HG02678 (cell line): ENCODE data around the gene XIAP.
A peak's percentile ranks its signal among the peaks of the same experiment; 100 is the strongest.
"Not testable (repeated sequence)": the region's sequence is repeated elsewhere in the genome, so short reads cannot be mapped to it uniquely, and the experiment has no call there.

ENCODE experiments used
- ATAC-seq: cut with Tn5 transposase; IDR thresholded peaks from one replicate; pipeline ENCODE4 v1.9.1; 2021; ENCODE audit warnings: mild to moderate bottlenecking, moderate library complexity; ENCODE audit not compliant: unreplicated experiment

Gene XIAP

GRCh38 chrX:123873956-123874355 is 14.1 kb downstream of the XIAP start:
- ATAC-seq, result no peak

GRCh38 chrX:123876177-123876576 is 16.3 kb downstream of the XIAP start:
- no peak for ATAC-seq

GRCh38 chrX:123876844-123877243 is 17.0 kb downstream of the XIAP start:
- no peak for ATAC-seq

GRCh38 chrX:123878252-123878721 is 18.4 kb downstream of the XIAP start:
- peak; percentile 85 for ATAC-seq

- ATAC-seq, result no peak
These were observed 21.5 kb downstream of the XIAP start for GRCh38 chrX:123881330-123881729.

GRCh38 chrX:123882391-123882790 is 22.5 kb downstream of the XIAP start:
- no peak for ATAC-seq

- ATAC-seq, result no peak
These were observed 25.1 kb downstream of the XIAP start for GRCh38 chrX:123884809-123885408.

GRCh38 chrX:123899701-123900100 is 39.8 kb downstream of the XIAP start:
- no peak for ATAC-seq

GRCh38 chrX:123903261-123903660 is 43.4 kb downstream of the XIAP start:
- ATAC-seq, result not testable (repeated sequence)

- no peak for ATAC-seq
These were observed 45.5 kb downstream of the XIAP start for GRCh38 chrX:123905332-123905731.

GRCh38 chrX:123906557-123907316 is 46.9 kb downstream of the XIAP start:
- no peak for ATAC-seq

GRCh38 chrX:123909523-123909922 is 49.7 kb downstream of the XIAP start:
- no peak for ATAC-seq

GRCh38 chrX:123917069-123917468 is 57.2 kb downstream of the XIAP start:
- ATAC-seq, result no peak

GRCh38 chrX:123918106-123918721 is 58.4 kb downstream of the XIAP start:
- ATAC-seq, result no peak

GRCh38 chrX:123920105-123920785 is 60.4 kb downstream of the XIAP start:
- ATAC-seq, result no peak

GRCh38 chrX:123923211-123923610 is 63.4 kb downstream of the XIAP start:
- ATAC-seq, result no peak

- ATAC-seq, result no peak
These were observed 64.3 kb downstream of the XIAP start for GRCh38 chrX:123924186-123924585.

GRCh38 chrX:123927845-123928244 is 68.0 kb downstream of the XIAP start:
- no peak for ATAC-seq

- ATAC-seq, result not testable (repeated sequence)
These were observed 72.2 kb downstream of the XIAP start for GRCh38 chrX:123932055-123932454.

- no peak for ATAC-seq
These were observed 83.2 kb downstream of the XIAP start for GRCh38 chrX:123943074-123943473.

GRCh38 chrX:123943488-123943887 is 83.6 kb downstream of the XIAP start:
- no peak for ATAC-seq
